Neural cell (in vitro differentiated cells): ENCODE results near the gene PKN2. TPM values are rescaled to one million over a fixed set of nuclear protein-coding genes. Genes with fewer than 3 reads are reported as not detected.

Experiments
- H2AFZ ChIP-seq: fragments of 200-600, 300-800 bp; sonication (generic), shearing (Covaris generic); 2 replicates; pipeline ENCODE4 v1.6.0; 2014; ENCODE audit warnings: low read depth, mild to moderate bottlenecking, antibody characterized with exemption, low read length, moderate library complexity
- H3F3A ChIP-seq: fragments of 200-600 bp; shearing (Covaris generic); 2 replicates; pipeline ENCODE4 v1.6.1; 2016; ENCODE audit warnings: mild to moderate bottlenecking, moderate library complexity, mixed read lengths, antibody characterized with exemption, low read length; ENCODE audit not compliant: insufficient read depth, poor library complexity, severe bottlenecking
- H3K27ac ChIP-seq: fragments of 200-600, 300-800 bp; sonication (generic), shearing (Covaris generic); 2 replicates; pipeline ENCODE4 v1.5.1; 2014; ENCODE audit warnings: mild to moderate bottlenecking, low read length, moderate library complexity
- H3K27me3 ChIP-seq: fragments of 300-800, 200-600 bp; sonication (generic), shearing (Covaris generic); 2 replicates; pipeline ENCODE4 v1.6.0; 2014; ENCODE audit warnings: mild to moderate bottlenecking, low read depth, low read length, moderate library complexity; ENCODE audit not compliant: insufficient read depth
- H3K36me3 ChIP-seq: fragments of 300-800, 200-600 bp; sonication (generic), shearing (Covaris generic); 2 replicates; pipeline ENCODE4 v1.5.1; 2014; ENCODE audit warnings: mild to moderate bottlenecking, antibody characterized with exemption, low read length, moderate library complexity; ENCODE audit not compliant: insufficient read depth
- H3K4me2 ChIP-seq: fragments of 300-800, 200-600 bp; sonication (generic), shearing (Covaris generic); 2 replicates; pipeline ENCODE4 v1.6.0; 2014; ENCODE audit warnings: mild to moderate bottlenecking, low read length
- H3K4me3 ChIP-seq: fragments of 300-800, 200-600 bp; sonication (generic), shearing (Covaris generic); 2 replicates; pipeline ENCODE4 v1.5.1; 2014; ENCODE audit warnings: mild to moderate bottlenecking, low read length, moderate library complexity
- H3K79me2 ChIP-seq: fragments of 200-600 bp; shearing (Covaris generic); replicated peaks from 2 replicates; pipeline ENCODE4 v1.6.0; 2014; ENCODE audit warnings: mild to moderate bottlenecking, low read length, moderate library complexity; ENCODE audit not compliant: insufficient read depth
- H3K9ac ChIP-seq: fragments of 300-800, 200-600 bp; sonication (generic), shearing (Covaris generic); 2 replicates; pipeline ENCODE4 v1.6.1; 2016; ENCODE audit warnings: mild to moderate bottlenecking, low read length, mixed read lengths
- H3K9me2 ChIP-seq: fragments of 200-600 bp; shearing (Covaris generic); 2 replicates; pipeline ENCODE4 v1.6.1; 2016; ENCODE audit warnings: mild to moderate bottlenecking, low read length, mixed read lengths; ENCODE audit not compliant: insufficient read depth
- H3K9me3 ChIP-seq: fragments of 200-600, 300-800 bp; sonication (generic), shearing (Covaris generic); 2 replicates; pipeline ENCODE4 v1.6.1; 2016; ENCODE audit warnings: mild to moderate bottlenecking, mixed run types, low read length, moderate library complexity, mixed read lengths
- H4K20me1 ChIP-seq: fragments of 200-600 bp; shearing (Covaris generic); 2 replicates; pipeline ENCODE4 v1.6.1; 2016; ENCODE audit warnings: mild to moderate bottlenecking, mixed run types; ENCODE audit not compliant: insufficient read depth
- CTCF ChIP-seq: fragments of 450-650 bp; IDR thresholded peaks from 2 replicates; pipeline ENCODE4 v1.5.1; 2014; ENCODE audit warnings: antibody characterized with exemption, mild to moderate bottlenecking, moderate library complexity; ENCODE audit not compliant: poor library complexity, severe bottlenecking
- EP300 ChIP-seq: fragments of 450-650 bp; conservative IDR thresholded peaks from 2 replicates; pipeline ENCODE4 v1.6.1; 2014; ENCODE audit warnings: antibody characterized with exemption, mild to moderate bottlenecking, moderate library complexity; ENCODE audit not compliant: poor library complexity, severe bottlenecking
- EZH2 ChIP-seq: fragments of 200-600, 300-800 bp; shearing (Covaris generic), sonication (generic); IDR thresholded peaks from 2 replicates; pipeline ENCODE4 v1.6.1; 2014; ENCODE audit warnings: antibody characterized with exemption, low read length, borderline replicate concordance, mild to moderate bottlenecking; ENCODE audit not compliant: insufficient read depth, poor library complexity, severe bottlenecking
- MXI1 ChIP-seq: fragments of 450-650 bp; conservative IDR thresholded peaks from 2 replicates; pipeline ENCODE4 v1.6.1; 2014; ENCODE audit warnings: antibody characterized with exemption, mild to moderate bottlenecking; ENCODE audit not compliant: poor library complexity, severe bottlenecking
- POLR2AphosphoS5 ChIP-seq: IDR thresholded peaks from 2 replicates; pipeline ENCODE4 v1.6.1; 2012
- RAD21 ChIP-seq: fragments of 450-650 bp; conservative IDR thresholded peaks from 2 replicates; pipeline ENCODE4 v1.6.1; 2014; ENCODE audit warnings: antibody characterized with exemption, mild to moderate bottlenecking, moderate library complexity
- REST ChIP-seq: IDR thresholded peaks from 2 replicates; pipeline ENCODE4 v1.6.1; 2012; ENCODE audit warnings: borderline replicate concordance
- SMC3 ChIP-seq: fragments of 450-650 bp; conservative IDR thresholded peaks from 2 replicates; pipeline ENCODE4 v1.6.1; 2014; ENCODE audit warnings: antibody characterized with exemption, mild to moderate bottlenecking, moderate library complexity; ENCODE audit not compliant: poor library complexity
- TAF1 ChIP-seq: IDR thresholded peaks from 2 replicates; pipeline ENCODE4 v1.6.1; 2012; ENCODE audit warnings: low read depth
- polyA plus RNA-seq: library from polyadenylated mRNA; depleted of rRNA; stranded (reverse); fragments of >200 nt; gene quantifications from 2 replicates; pipeline ENCODE4 v1.2.3, GENCODE V29; 2014

PKN2 gene
- polyA plus RNA-seq, 1 donor from 2014 or later = 38.4 TPM

GRCh38 chr1:88661188-88661587, 22.9 kb upstream of the PKN2 start:
- no peaks in the 10 kb centered on the region for H3K9me3 ChIP-seq
- H3K27ac ChIP-seq = no peak overlapping the region
- H3K79me2 ChIP-seq = no peaks in the 10 kb centered on the region
- H3K9me2 ChIP-seq = no peaks in the 10 kb centered on the region
- H3K4me2 ChIP-seq = no peak overlapping the region
- no peak overlapping the region for H3K9ac ChIP-seq
- H2AFZ ChIP-seq = no peak overlapping the region
- TF ChIP-seq REST = no peak
- no peak for TF ChIP-seq MXI1
- TF ChIP-seq EP300 = no peak
- TF ChIP-seq EZH2 = no peak
- TF ChIP-seq RAD21 = no peak
- no peak for TF ChIP-seq CTCF
- TF ChIP-seq POLR2AphosphoS5 = no peak
- TF ChIP-seq TAF1 = no peak
- TF ChIP-seq SMC3 = no peak
- no peaks in the 10 kb centered on the region for H3K36me3 ChIP-seq
- no peaks in the 10 kb centered on the region for H3F3A ChIP-seq
- H3K27me3 ChIP-seq = no peaks in the 10 kb centered on the region
- no peaks in the 10 kb centered on the region for H4K20me1 ChIP-seq
- H3K4me3 ChIP-seq = no peak overlapping the region

- no peak overlapping the region for H3K4me3 ChIP-seq
- no peaks in the 10 kb centered on the region for H3K36me3 ChIP-seq
- H4K20me1 ChIP-seq = no peaks in the 10 kb centered on the region
- H3F3A ChIP-seq = no peaks in the 10 kb centered on the region
- H3K27ac ChIP-seq = no peak overlapping the region
- TF ChIP-seq RAD21 (no peak), REST (no peak), SMC3 (no peak), CTCF (no peak), EP300 (no peak), POLR2AphosphoS5 (no peak), TAF1 (no peak), EZH2 (no peak), MXI1 (no peak)
- H3K4me2 ChIP-seq = no peak overlapping the region
- no peaks in the 10 kb centered on the region for H3K9me3 ChIP-seq
- no peaks in the 10 kb centered on the region for H3K79me2 ChIP-seq
- H3K9ac ChIP-seq = no peak overlapping the region
- no peak overlapping the region for H2AFZ ChIP-seq
- no peaks in the 10 kb centered on the region for H3K27me3 ChIP-seq
- H3K9me2 ChIP-seq = no peaks in the 10 kb centered on the region
Measured at GRCh38 chr1:88661951-88662699, 21.9 kb upstream of the PKN2 start.
